GM12878 (cell line): ENCODE results near the gene NT5C2. TPM values are rescaled to one million over a fixed set of nuclear protein-coding genes. Genes with fewer than 3 reads are reported as not detected.

Source experiments
- MTA3 ChIP-seq: IDR thresholded peaks from 2 replicates; pipeline ENCODE4 v1.6.1; 2012; ENCODE audit warnings: low read length, inconsistent platforms, borderline replicate concordance
- MXI1 ChIP-seq: fragments of 150-350 bp; IDR thresholded peaks from 2 replicates; pipeline ENCODE4 v1.6.1; 2011; ENCODE audit warnings: low read depth, mild to moderate bottlenecking, inconsistent platforms, low read length, improper control_type of control experiment
- MYC ChIP-seq: IDR thresholded peaks from 2 replicates; pipeline ENCODE4 v1.6.1; 2011; ENCODE audit warnings: mild to moderate bottlenecking, low read length, moderate library complexity, inconsistent platforms; ENCODE audit not compliant: insufficient read depth, insufficient replicate concordance, insufficient read length, severe bottlenecking
- NR2C1 ChIP-seq: fragments of 450-650 bp; IDR thresholded peaks from 2 replicates; pipeline ENCODE4 v1.6.1; 2017; ENCODE audit warnings: antibody characterized with exemption, mild to moderate bottlenecking, moderate library complexity
- RAD21 ChIP-seq: IDR thresholded peaks from 2 replicates; pipeline ENCODE4 v1.6.1; 2011; ENCODE audit warnings: mild to moderate bottlenecking, low read depth, low read length, moderate library complexity; ENCODE audit not compliant: insufficient read depth
- RUNX3 ChIP-seq: IDR thresholded peaks from 2 replicates; pipeline ENCODE4 v1.6.1; 2012; ENCODE audit warnings: low read length, inconsistent platforms
- SREBF2 ChIP-seq: IDR thresholded peaks from 2 replicates; pipeline ENCODE4 v1.6.1; 2012; ENCODE audit warnings: mild to moderate bottlenecking, low read length
- ZZZ3 ChIP-seq: IDR thresholded peaks from 2 replicates; pipeline ENCODE4 v1.6.1; 2011; ENCODE audit warnings: low read depth; ENCODE audit not compliant: control insufficient read depth, insufficient read length
- polyA plus RNA-seq, 11 experiments: library from polyadenylated mRNA; depleted of rRNA in 4 of 11; unstranded in 6 of 11; stranded (reverse) in 5 of 11; fragments of >200 nt; fragmentation: Nextera tagmentation in 4 of 11; fragmentation: Illumina TruSeq in 1 of 11; extraction: Ambion mirVana in 4 of 11; extraction: Trizol in 1 of 11; gene quantifications; 1 replicate in 1 of 11; 2 replicates in 10 of 11; pipeline versions ENCODE4 v1.2.1 to v1.2.3, GENCODE V29; 2011 to 2016; ENCODE audit warnings: inconsistent platforms in 2 of 11, missing spikeins in 2 of 11, low read depth in 1 of 11
- total RNA-seq, 4 experiments: library from RNA; depleted of rRNA in 3 of 4; stranded (reverse); fragments of >200 nt in 3 of 4; fragmentation: Illumina TruSeq in 1 of 4; extraction: Trizol in 1 of 4; gene quantifications; 2 replicates each; pipeline versions ENCODE4 v1.2.1 to v1.2.3, GENCODE V29; 2013 to 2021
- TF ChIP-seq, protein P1 (sequence below): fragments of 150-350 bp; IDR thresholded peaks from 2 replicates; pipeline ENCODE4 v1.6.1; 2016; ENCODE audit warnings: low read depth, low read length
- TF ChIP-seq, protein P2 (sequence below): IDR thresholded peaks from 2 replicates; pipeline ENCODE4 v1.6.1; 2011; ENCODE audit warnings: low read depth, low read length, improper control_type of control experiment, borderline replicate concordance
- TF ChIP-seq, protein P3 (sequence below): fragments of 450-650 bp; formaldehyde crosslinking; IDR thresholded peaks from 2 replicates; pipeline ENCODE4 v1.4.0; 2020; ENCODE audit warnings: mild to moderate bottlenecking, moderate library complexity

NT5C2 gene
- total and polyA plus RNA-seq, 10 of the 15 experiments (the other 5 are each of a cell fraction or from before 2014, with no cell fraction given), result 15.8 to 70.1 (median 56.0) TPM

DNA sequence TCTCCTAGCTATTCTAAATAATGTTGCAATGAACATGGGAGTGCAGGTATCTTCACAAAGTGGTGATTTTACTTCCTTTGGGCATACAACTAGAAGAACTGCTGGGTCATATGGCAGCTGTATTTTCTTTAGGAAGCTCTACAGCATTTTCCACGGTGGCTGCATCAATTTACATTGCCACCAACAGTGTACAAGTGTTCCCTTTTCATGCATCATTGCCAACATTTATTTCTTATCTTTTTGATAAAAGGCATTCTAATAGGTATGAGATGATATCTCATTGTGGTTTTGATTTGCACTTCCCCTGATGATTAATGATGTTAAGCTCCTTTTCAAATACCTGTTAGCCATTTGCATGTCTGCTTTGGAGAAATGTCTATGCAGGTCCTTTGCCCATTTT, 52.6 kb downstream of the NT5C2 start (continued):
- TF ChIP-seq, protein P1, sequence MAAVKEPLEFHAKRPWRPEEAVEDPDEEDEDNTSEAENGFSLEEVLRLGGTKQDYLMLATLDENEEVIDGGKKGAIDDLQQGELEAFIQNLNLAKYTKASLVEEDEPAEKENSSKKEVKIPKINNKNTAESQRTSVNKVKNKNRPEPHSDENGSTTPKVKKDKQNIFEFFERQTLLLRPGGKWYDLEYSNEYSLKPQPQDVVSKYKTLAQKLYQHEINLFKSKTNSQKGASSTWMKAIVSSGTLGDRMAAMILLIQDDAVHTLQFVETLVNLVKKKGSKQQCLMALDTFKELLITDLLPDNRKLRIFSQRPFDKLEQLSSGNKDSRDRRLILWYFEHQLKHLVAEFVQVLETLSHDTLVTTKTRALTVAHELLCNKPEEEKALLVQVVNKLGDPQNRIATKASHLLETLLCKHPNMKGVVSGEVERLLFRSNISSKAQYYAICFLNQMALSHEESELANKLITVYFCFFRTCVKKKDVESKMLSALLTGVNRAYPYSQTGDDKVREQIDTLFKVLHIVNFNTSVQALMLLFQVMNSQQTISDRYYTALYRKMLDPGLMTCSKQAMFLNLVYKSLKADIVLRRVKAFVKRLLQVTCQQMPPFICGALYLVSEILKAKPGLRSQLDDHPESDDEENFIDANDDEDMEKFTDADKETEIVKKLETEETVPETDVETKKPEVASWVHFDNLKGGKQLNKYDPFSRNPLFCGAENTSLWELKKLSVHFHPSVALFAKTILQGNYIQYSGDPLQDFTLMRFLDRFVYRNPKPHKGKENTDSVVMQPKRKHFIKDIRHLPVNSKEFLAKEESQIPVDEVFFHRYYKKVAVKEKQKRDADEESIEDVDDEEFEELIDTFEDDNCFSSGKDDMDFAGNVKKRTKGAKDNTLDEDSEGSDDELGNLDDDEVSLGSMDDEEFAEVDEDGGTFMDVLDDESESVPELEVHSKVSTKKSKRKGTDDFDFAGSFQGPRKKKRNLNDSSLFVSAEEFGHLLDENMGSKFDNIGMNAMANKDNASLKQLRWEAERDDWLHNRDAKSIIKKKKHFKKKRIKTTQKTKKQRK, result no peak
- TF ChIP-seq RUNX3 (no peak), RAD21 (no peak), MYC (no peak), ZZZ3 (no peak), MTA3 (no peak), NR2C1 (no peak), MXI1 (no peak), SREBF2 (no peak)
- TF ChIP-seq, protein P2, sequence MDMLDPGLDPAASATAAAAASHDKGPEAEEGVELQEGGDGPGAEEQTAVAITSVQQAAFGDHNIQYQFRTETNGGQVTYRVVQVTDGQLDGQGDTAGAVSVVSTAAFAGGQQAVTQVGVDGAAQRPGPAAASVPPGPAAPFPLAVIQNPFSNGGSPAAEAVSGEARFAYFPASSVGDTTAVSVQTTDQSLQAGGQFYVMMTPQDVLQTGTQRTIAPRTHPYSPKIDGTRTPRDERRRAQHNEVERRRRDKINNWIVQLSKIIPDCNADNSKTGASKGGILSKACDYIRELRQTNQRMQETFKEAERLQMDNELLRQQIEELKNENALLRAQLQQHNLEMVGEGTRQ, result no peak
- TF ChIP-seq, protein P3, sequence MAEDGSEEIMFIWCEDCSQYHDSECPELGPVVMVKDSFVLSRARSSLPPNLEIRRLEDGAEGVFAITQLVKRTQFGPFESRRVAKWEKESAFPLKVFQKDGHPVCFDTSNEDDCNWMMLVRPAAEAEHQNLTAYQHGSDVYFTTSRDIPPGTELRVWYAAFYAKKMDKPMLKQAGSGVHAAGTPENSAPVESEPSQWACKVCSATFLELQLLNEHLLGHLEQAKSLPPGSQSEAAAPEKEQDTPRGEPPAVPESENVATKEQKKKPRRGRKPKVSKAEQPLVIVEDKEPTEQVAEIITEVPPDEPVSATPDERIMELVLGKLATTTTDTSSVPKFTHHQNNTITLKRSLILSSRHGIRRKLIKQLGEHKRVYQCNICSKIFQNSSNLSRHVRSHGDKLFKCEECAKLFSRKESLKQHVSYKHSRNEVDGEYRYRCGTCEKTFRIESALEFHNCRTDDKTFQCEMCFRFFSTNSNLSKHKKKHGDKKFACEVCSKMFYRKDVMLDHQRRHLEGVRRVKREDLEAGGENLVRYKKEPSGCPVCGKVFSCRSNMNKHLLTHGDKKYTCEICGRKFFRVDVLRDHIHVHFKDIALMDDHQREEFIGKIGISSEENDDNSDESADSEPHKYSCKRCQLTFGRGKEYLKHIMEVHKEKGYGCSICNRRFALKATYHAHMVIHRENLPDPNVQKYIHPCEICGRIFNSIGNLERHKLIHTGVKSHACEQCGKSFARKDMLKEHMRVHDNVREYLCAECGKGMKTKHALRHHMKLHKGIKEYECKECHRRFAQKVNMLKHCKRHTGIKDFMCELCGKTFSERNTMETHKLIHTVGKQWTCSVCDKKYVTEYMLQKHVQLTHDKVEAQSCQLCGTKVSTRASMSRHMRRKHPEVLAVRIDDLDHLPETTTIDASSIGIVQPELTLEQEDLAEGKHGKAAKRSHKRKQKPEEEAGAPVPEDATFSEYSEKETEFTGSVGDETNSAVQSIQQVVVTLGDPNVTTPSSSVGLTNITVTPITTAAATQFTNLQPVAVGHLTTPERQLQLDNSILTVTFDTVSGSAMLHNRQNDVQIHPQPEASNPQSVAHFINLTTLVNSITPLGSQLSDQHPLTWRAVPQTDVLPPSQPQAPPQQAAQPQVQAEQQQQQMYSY (CRISPR knock-in tag), result no peak
